ENCODE measurements around the gene SRP72.

Gene SRP72

DNA sequence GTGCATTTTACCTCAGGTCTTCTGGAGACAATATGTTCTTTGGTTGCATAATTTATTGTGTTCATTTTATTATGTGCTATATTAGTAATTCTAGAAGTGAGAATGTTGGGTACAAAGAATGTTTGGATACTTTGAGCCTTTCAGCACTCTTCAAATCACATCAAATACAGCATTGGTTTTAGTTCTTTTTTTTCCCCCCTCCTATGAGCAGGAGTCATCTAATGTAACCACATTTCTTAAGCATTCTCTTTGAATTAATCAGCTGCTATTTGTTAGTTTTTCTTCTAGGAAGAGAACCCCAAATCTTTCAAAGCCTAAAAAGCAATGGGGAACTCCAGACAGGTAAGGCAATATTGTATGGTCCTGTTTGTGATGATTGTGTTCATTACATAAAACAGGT, 84.9 kb downstream of the SRP72 start:
- TF ChIP-seq, protein P1, sequence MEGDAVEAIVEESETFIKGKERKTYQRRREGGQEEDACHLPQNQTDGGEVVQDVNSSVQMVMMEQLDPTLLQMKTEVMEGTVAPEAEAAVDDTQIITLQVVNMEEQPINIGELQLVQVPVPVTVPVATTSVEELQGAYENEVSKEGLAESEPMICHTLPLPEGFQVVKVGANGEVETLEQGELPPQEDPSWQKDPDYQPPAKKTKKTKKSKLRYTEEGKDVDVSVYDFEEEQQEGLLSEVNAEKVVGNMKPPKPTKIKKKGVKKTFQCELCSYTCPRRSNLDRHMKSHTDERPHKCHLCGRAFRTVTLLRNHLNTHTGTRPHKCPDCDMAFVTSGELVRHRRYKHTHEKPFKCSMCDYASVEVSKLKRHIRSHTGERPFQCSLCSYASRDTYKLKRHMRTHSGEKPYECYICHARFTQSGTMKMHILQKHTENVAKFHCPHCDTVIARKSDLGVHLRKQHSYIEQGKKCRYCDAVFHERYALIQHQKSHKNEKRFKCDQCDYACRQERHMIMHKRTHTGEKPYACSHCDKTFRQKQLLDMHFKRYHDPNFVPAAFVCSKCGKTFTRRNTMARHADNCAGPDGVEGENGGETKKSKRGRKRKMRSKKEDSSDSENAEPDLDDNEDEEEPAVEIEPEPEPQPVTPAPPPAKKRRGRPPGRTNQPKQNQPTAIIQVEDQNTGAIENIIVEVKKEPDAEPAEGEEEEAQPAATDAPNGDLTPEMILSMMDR (IDR thresholded peaks at IDR 0.05; ENCODE audit: borderline replicate concordance, extremely low read depth, low read length, poor library complexity, severe bottlenecking): no peak
- Histone ChIP-seq H3K4me3 (ENCODE audit: low read depth in 1 of 2, low read length in 2 of 2) (no peak overlapping the region), H3K79me2 (ENCODE audit: insufficient read depth, low read length) (no peaks in the 10 kb centered on the region), H3K4me1 (ENCODE audit: insufficient read depth, low read length) (no peaks in the 10 kb centered on the region), H3K27me3 (ENCODE audit: insufficient read depth, low read length, poor library complexity) (no peaks in the 10 kb centered on the region), H3K9ac (ENCODE audit: low read depth, low read length) (no peak overlapping the region), H3K27ac (ENCODE audit: low read length) (no peak overlapping the region), H2AFZ (ENCODE audit: low read depth, low read length) (no peak overlapping the region), H4K20me1 (ENCODE audit: insufficient read depth, low read length) (no peaks in the 10 kb centered on the region), H3K4me2 (ENCODE audit: insufficient read depth, low read length) (no peak overlapping the region), H3K9me3 (ENCODE audit: insufficient read depth, low read length, severe bottlenecking) (no peaks in the 10 kb centered on the region), H3K36me3 (ENCODE audit: insufficient read depth, low read length) (no peaks in the 10 kb centered on the region)
- ATAC-seq (ENCODE audit: insufficient read depth, low read depth) (no peak), DNase-seq (no peak)
